Upper lobe of left lung (tissue), 6 donors: ENCODE data around the gene EPB41L1. TPM values are rescaled to one million over a fixed set of nuclear protein-coding genes. Genes with fewer than 3 reads are reported as not detected.

Experiments
- ATAC-seq, 2 donors: fragments of 200-7000 bp; cut with Tn5 transposase; one replicate each; pipeline ENCODE4 v1.9.1; 2022; ENCODE audit warnings: mild to moderate bottlenecking in 2 of 2, moderate library complexity in 2 of 2; ENCODE audit not compliant: low FRiP score in 2 of 2
- DNase-seq, 2 donors: peaks; one replicate each; pipeline ENCODE4 v3.0.0-alpha.2; 2019 to 2020
- H3K27ac ChIP-seq, 4 donors: fragments of 200-600 bp; sonication (generic); one replicate each; pipeline ENCODE4 v1.5.1; 2016 to 2019
- H3K27me3 ChIP-seq, 4 donors: fragments of 200-600 bp; sonication (generic); one replicate each; pipeline ENCODE4 v1.5.1; 2017 to 2019
- H3K36me3 ChIP-seq, 4 donors: fragments of 200-600 bp; sonication (generic); one replicate each; pipeline ENCODE4 v1.5.1; 2016 to 2019
- H3K4me1 ChIP-seq, 4 donors: fragments of 200-600 bp; sonication (generic); one replicate each; pipeline ENCODE4 v1.5.1; 2018 to 2019
- H3K4me3 ChIP-seq, 4 donors: fragments of 200-600 bp; sonication (generic); one replicate each; pipeline ENCODE4 v1.5.1; 2017 to 2019; ENCODE audit warnings: mild to moderate bottlenecking in 2 of 4, moderate library complexity in 1 of 4
- H3K9me3 ChIP-seq, 4 donors: fragments of 200-600 bp; sonication (generic); one replicate each; pipeline ENCODE4 v1.5.1; 2018 to 2019
- EP300 ChIP-seq, 4 donors: sonication (generic); formaldehyde crosslinking; IDR thresholded peaks; one replicate each; pipeline ENCODE4 v1.5.1; 2017; ENCODE audit warnings: antibody characterized with exemption in 4 of 4, control low read depth in 2 of 4
- POLR2A ChIP-seq, 4 donors: fragments of 450-650 bp; IDR thresholded peaks; one replicate each; pipeline ENCODE4 v1.5.1; 2016 to 2017; ENCODE audit warnings: antibody characterized with exemption in 4 of 4, mild to moderate bottlenecking in 2 of 4
- POLR2AphosphoS5 ChIP-seq, 2 donors: sonication (generic); formaldehyde crosslinking; IDR thresholded peaks; one replicate each; pipeline ENCODE4 v1.5.1; 2017; ENCODE audit warnings: antibody characterized with exemption in 2 of 2
- WGBS, 2 donors: methylation state at CpG; one replicate each; pipeline ENCODE4 v1.1.5; 2017 to 2018; 5-methylcytosine and 5-hydroxymethylcytosine counted together
- total RNA-seq, 6 donors: library from RNA; depleted of rRNA in 4 of 6; stranded (reverse); fragments of >200 nt in 4 of 6; gene quantifications; one replicate each; pipeline versions ENCODE4 v1.1.0 to v1.2.1, GENCODE V29; 2016 to 2021
- TF ChIP-seq, protein P1 (sequence below), 6 experiments: fragments of 450-650 bp in 4 of 6; fragments of 200-600 bp in 2 of 6; sonication (generic) in 2 of 6; IDR thresholded peaks; one replicate each; pipeline ENCODE4 v1.5.1; 2016 to 2019; ENCODE audit warnings: antibody characterized with exemption in 6 of 6
- donor health status: DM: no; HTN: no; CAD: no; lungs with moderate emphysema.
- donor health status: DM: no; HTN: yes; CAD: no; lungs with severe emphysema.

Gene EPB41L1
- 100 to 1,000 TPM in 1 of 6 donors, 10 to 100 TPM in 5; 56.6 to 104 (median 79.2) TPM for total RNA-seq

DNA sequence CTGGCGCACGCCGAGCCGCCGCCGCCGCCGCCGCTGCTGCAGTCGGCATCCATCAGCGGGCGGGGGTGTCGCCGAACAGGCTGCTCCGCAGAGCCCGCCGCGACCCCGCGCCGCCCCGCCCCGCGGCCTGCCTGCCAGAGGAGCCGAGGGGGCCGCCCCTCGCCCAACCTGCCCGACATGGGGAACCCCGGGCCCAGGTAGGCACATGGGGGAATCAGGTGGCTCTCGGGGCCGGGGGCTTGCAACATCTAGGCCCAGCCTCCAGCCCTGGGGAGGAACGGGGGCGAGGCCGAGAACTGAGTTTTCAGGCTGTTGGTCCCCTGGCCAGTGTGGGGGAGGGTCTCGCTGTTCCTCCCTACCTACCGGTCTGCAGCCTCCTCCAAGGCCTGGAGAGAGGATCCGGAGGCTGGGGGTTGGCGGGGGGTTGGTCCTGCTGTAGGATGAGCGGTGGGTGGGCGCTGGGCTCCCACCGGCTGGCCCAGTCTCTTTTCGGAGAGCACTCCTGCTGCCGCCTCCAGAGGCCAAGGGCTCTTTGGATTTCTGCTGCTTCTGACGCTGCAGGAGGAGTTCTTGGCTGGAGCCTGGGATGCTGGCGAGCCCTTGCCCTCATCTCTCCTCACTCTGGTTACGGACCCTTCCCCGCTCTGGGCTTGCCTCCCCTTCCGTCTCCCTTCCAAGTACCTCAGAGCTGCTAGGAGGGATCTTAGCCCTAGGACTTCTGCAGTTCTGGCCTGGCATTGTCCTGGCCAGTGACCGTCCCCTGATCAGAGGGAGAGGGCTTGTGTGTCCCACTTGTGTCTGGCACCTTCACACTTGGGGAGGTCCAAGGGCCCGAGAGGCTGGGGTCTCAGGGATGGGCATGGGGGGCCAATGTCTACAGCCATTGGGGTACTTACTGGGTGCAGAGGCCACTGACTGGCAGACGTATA, at the start of gene EPB41L1:
Gene EPB41L1, plus strand, starts transcription at position 41 of the 929 bp plus-strand sequence. CDS start 19,038 bp downstream, outside the sequence.
- Histone ChIP-seq H3K36me3 (no peaks in the 10 kb centered on the region), H3K4me3 (peak within 1 kb of the TSS; percentile 60 to 69 (median 65)), H3K4me1 (peaks cover 8 to 22% (median 18%) of the 10 kb centered on the region in 4 donors), H3K27ac (peak within 1 kb of the TSS in 3 of 4 donors; percentile 77 to 83 (median 77)), H3K27me3 (no peaks in the 10 kb centered on the region), H3K9me3 (no peaks in the 10 kb centered on the region)
- peak in 1 of 2 donors; percentile 2 for ATAC-seq
- 31 to 52% methylated on average over 17 of the region's 51 CpGs for WGBS, 2 donors
- TF ChIP-seq POLR2AphosphoS5 (IDR thresholded peaks at IDR 0.05): no peak
- no peak for TF ChIP-seq EP300 (IDR thresholded peaks at IDR 0.05)
- TF ChIP-seq, protein P1, sequence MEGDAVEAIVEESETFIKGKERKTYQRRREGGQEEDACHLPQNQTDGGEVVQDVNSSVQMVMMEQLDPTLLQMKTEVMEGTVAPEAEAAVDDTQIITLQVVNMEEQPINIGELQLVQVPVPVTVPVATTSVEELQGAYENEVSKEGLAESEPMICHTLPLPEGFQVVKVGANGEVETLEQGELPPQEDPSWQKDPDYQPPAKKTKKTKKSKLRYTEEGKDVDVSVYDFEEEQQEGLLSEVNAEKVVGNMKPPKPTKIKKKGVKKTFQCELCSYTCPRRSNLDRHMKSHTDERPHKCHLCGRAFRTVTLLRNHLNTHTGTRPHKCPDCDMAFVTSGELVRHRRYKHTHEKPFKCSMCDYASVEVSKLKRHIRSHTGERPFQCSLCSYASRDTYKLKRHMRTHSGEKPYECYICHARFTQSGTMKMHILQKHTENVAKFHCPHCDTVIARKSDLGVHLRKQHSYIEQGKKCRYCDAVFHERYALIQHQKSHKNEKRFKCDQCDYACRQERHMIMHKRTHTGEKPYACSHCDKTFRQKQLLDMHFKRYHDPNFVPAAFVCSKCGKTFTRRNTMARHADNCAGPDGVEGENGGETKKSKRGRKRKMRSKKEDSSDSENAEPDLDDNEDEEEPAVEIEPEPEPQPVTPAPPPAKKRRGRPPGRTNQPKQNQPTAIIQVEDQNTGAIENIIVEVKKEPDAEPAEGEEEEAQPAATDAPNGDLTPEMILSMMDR (IDR thresholded peaks at IDR 0.05): no peak
- TF ChIP-seq POLR2A (IDR thresholded peaks at IDR 0.05): no peak
- DNase-seq: no peak

DNA sequence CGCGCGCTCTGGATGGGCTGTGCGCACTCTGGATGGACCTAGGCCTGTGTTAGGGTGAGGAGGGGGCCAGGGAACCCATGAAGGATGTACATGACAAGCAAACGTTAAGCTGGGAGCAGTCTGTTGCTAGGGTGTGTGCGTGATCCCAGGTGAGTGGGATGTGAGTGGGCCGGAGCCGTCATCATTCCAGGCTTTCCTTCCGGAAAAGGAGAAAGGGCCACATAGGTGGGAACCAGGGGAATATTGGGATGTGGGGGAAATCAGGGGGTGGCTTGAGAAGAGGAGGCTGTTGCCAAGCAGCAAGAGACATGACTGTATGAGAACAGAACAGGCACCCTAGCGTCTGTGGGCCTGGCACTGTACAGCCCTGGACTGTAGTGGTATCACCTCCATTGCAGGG, 49.7 kb upstream of the EPB41L1 start:
- peaks cover 12 to 52% (median 31%) of the 10 kb centered on the region in 4 donors for H3K4me1 ChIP-seq
- no peaks in the 10 kb centered on the region for H3K36me3 ChIP-seq
- 94 to 95% methylated on average over 10 of the region's 10 CpGs for WGBS, 2 donors
- no peak for DNase-seq
- peak overlapping the region in 1 of 4 donors; percentile 42 for H3K27ac ChIP-seq
- no peaks in the 10 kb centered on the region for H3K9me3 ChIP-seq
- no peak overlapping the region for H3K4me3 ChIP-seq
- TF ChIP-seq, protein P1 (IDR thresholded peaks at IDR 0.05): no peak
- TF ChIP-seq POLR2A (IDR thresholded peaks at IDR 0.05) (no peak), POLR2AphosphoS5 (IDR thresholded peaks at IDR 0.05) (no peak), EP300 (IDR thresholded peaks at IDR 0.05) (no peak)
- H3K27me3 ChIP-seq: no peaks in the 10 kb centered on the region
- ATAC-seq: no peak

DNA sequence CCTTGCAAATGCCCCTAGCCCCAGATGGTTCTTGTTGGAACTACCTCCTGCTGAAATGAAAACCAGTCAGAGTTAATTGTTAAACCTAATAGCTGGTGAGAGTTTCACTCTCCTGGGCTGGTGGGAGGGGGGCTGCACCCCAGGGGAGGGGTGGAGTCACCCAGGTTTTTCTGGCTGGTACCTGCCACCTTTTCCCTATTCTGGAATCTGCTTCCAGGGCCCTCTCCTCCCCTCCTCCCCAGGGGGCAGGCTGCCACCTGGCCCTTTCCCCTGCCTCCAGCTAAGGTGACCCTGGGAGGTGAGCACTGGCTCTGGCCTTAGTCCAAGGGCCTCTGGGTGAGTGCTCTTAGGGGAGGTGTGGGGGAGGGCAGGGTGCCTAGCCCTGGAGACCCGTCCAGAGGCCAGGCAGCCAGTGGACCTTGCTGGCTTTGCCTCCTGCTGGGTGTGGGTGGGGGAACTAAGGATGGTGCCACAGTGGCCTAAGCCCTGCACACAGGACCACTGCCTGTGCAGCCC, 48.8 kb upstream of the EPB41L1 start:
- Histone ChIP-seq H3K9me3 (no peaks in the 10 kb centered on the region), H3K4me3 (no peak overlapping the region), H3K27ac (peak overlapping the region in 2 of 4 donors; percentile 14 to 42), H3K4me1 (peaks cover 12 to 53% (median 31%) of the 10 kb centered on the region in 4 donors), H3K36me3 (no peaks in the 10 kb centered on the region), H3K27me3 (no peaks in the 10 kb centered on the region)
- peak in 1 of 4 donors; percentile 3 for TF ChIP-seq POLR2A (IDR thresholded peaks at IDR 0.05)
- TF ChIP-seq, protein P1 (IDR thresholded peaks at IDR 0.05): no peak
- ATAC-seq (peak; percentile 33 to 66), DNase-seq (peak; percentile 42 to 76)
- WGBS, 2 donors: 40 to 83% methylated on average over 1 of the region's 1 CpG

DNA sequence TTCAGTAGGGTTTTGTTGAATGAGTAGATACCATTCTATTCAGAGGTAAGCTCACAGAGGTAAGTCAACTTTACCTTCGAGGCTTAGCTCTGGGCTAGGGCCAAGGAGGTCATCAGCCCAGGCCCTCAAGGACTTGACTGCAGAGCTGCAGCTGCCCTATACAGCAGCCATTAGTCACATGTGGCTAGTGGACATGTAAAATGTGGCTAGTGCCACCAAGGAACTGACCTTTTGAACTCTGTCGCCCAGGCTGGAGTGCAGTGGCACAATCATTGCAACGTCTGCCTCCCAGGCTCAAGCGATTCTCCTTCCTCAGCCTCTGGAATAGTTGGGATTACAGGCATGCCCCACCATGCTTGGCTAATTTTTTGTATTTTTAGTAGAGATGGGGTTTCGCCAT, 47.9 kb upstream of the EPB41L1 start:
- ATAC-seq: peak in 1 of 2 donors; percentile 14
- H3K27ac ChIP-seq: peak overlapping the region in 1 of 4 donors; percentile 14
- peaks cover 12 to 54% (median 32%) of the 10 kb centered on the region in 4 donors for H3K4me1 ChIP-seq
- no peaks in the 10 kb centered on the region for H3K36me3 ChIP-seq
- no peaks in the 10 kb centered on the region for H3K9me3 ChIP-seq
- DNase-seq: peak in 1 of 2 donors; percentile 57
- no peak overlapping the region for H3K4me3 ChIP-seq
- no peaks in the 10 kb centered on the region for H3K27me3 ChIP-seq
- WGBS, 2 donors: 68 to 82% methylated on average over 5 of the region's 5 CpGs
- TF ChIP-seq POLR2A (IDR thresholded peaks at IDR 0.05) (no peak), POLR2AphosphoS5 (IDR thresholded peaks at IDR 0.05) (no peak), EP300 (IDR thresholded peaks at IDR 0.05) (no peak)
- TF ChIP-seq, protein P1 (IDR thresholded peaks at IDR 0.05): no peak
